Loucy (cell line): Measurements from ENCODE around the gene LDAH.

Experiments
- EZH2phosphoT487 ChIP-seq: fragments of 200-600 bp; IDR thresholded peaks from 2 replicates; pipeline ENCODE4 v1.6.1; 2018; ENCODE audit warnings: antibody characterized with exemption, mild to moderate bottlenecking, moderate library complexity, borderline replicate concordance
- TF ChIP-seq, protein P1 (sequence below): fragments of 200-600 bp; sonication (generic); conservative IDR thresholded peaks from 2 replicates; pipeline ENCODE4 v1.5.1; 2014; ENCODE audit warnings: mild to moderate bottlenecking, antibody characterized with exemption, low read length

DNA sequence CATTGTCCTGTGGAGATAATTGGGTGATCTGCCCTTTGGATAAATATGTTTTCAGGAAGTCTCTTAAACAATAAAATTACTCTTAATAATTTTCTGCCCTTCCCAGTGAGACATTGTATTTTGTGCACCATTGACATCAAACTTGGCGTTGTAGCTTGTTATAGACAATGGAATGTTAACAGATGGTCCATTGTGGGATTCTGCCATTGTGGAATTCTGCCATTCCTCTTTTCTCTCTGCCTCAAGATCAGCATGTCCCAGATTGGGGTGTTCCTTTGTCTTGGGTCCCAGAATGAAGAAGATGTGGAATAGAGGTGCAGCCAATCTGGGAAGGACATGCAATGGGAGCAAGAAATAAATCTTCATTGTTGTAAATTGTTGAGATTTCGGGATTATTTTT is 15.1 kb upstream of the LDAH start:
- TF ChIP-seq, protein P1, sequence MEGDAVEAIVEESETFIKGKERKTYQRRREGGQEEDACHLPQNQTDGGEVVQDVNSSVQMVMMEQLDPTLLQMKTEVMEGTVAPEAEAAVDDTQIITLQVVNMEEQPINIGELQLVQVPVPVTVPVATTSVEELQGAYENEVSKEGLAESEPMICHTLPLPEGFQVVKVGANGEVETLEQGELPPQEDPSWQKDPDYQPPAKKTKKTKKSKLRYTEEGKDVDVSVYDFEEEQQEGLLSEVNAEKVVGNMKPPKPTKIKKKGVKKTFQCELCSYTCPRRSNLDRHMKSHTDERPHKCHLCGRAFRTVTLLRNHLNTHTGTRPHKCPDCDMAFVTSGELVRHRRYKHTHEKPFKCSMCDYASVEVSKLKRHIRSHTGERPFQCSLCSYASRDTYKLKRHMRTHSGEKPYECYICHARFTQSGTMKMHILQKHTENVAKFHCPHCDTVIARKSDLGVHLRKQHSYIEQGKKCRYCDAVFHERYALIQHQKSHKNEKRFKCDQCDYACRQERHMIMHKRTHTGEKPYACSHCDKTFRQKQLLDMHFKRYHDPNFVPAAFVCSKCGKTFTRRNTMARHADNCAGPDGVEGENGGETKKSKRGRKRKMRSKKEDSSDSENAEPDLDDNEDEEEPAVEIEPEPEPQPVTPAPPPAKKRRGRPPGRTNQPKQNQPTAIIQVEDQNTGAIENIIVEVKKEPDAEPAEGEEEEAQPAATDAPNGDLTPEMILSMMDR = no peak
- TF ChIP-seq EZH2phosphoT487 = no peak
